ENCODE data around the gene IPCEF1.

GRCh38 chr6:154402081-154402780 is 45.6 kb upstream of the IPCEF1 start:
- TF ChIP-seq, protein P1, sequence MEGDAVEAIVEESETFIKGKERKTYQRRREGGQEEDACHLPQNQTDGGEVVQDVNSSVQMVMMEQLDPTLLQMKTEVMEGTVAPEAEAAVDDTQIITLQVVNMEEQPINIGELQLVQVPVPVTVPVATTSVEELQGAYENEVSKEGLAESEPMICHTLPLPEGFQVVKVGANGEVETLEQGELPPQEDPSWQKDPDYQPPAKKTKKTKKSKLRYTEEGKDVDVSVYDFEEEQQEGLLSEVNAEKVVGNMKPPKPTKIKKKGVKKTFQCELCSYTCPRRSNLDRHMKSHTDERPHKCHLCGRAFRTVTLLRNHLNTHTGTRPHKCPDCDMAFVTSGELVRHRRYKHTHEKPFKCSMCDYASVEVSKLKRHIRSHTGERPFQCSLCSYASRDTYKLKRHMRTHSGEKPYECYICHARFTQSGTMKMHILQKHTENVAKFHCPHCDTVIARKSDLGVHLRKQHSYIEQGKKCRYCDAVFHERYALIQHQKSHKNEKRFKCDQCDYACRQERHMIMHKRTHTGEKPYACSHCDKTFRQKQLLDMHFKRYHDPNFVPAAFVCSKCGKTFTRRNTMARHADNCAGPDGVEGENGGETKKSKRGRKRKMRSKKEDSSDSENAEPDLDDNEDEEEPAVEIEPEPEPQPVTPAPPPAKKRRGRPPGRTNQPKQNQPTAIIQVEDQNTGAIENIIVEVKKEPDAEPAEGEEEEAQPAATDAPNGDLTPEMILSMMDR (IDR thresholded peaks at IDR 0.05): no peak
- TF ChIP-seq POLR2A (IDR thresholded peaks at IDR 0.05): no peak
